ENCODE measurements around the gene TSFM. TPM values are rescaled to one million over a fixed set of nuclear protein-coding genes. Genes with fewer than 3 reads are reported as not detected.

The TSFM gene
- total and polyA plus RNA-seq, 2 of the 13 experiments (the other 11 are each of a cell fraction or from before 2014, with no cell fraction given) = 29.8 to 68.3 TPM

DNA sequence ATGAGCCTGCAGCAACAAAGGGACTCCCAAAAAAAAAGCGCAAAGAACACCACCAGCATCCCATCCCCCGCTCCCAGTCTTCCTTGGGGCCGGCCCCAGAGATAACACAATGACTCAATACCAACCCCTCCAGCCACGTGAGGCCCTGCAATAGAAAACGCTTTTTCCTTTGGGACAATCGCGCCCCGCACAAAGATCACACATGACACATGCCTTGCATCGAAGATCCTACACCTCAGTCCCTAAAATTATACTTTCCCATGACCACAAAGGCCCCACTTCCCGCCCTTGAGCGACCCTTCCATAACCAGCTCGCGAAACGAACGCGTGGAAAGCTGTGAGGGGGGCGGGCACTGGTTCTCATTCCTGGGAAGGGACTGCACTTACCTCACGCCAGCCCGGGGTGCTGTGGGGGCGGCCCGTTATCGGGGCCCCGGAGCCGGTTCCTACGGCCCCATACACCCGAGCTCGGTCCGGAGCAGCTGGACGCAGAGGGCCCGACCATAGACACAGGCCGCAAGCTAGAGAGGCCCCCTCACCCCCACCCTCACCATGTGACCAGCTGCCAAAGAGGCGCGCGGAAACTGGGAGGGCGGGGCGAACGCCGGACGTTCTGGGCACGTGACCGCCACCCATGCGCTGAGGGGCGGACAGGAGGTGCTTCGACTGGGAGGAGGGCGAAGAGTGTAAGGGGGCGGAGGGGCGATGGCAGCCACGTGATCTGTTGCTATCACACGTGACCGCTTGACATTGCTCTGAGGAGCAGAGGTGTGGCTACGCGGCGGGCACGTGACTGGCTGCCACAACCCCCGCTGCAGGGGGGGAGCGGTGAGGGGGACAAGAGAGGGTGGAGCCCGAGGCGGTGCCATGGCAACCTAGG is 30.6 kb upstream of the TSFM start, which contains the start of gene CDK4 (continued):
- TF ChIP-seq, protein P1, sequence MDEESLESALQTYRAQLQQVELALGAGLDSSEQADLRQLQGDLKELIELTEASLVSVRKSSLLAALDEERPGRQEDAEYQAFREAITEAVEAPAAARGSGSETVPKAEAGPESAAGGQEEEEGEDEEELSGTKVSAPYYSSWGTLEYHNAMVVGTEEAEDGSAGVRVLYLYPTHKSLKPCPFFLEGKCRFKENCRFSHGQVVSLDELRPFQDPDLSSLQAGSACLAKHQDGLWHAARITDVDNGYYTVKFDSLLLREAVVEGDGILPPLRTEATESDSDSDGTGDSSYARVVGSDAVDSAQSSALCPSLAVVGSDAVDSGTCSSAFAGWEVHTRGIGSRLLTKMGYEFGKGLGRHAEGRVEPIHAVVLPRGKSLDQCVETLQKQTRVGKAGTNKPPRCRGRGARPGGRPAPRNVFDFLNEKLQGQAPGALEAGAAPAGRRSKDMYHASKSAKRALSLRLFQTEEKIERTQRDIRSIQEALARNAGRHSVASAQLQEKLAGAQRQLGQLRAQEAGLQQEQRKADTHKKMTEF (CRISPR knock-in tag; IDR thresholded peaks at IDR 0.05) = peak; percentile 97
- no peak for TF ChIP-seq ZNF224 (CRISPR knock-in tag; IDR thresholded peaks at IDR 0.05)
- TF ChIP-seq SP2 (CRISPR knock-in tag; IDR thresholded peaks at IDR 0.05) = peak; percentile 76
- TF ChIP-seq, protein P2, sequence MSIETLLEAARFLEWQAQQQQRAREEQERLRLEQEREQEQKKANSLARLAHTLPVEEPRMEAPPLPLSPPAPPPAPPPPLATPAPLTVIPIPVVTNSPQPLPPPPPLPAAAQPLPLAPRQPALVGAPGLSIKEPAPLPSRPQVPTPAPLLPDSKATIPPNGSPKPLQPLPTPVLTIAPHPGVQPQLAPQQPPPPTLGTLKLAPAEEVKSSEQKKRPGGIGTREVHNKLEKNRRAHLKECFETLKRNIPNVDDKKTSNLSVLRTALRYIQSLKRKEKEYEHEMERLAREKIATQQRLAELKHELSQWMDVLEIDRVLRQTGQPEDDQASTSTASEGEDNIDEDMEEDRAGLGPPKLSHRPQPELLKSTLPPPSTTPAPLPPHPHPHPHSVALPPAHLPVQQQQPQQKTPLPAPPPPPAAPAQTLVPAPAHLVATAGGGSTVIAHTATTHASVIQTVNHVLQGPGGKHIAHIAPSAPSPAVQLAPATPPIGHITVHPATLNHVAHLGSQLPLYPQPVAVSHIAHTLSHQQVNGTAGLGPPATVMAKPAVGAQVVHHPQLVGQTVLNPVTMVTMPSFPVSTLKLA (IDR thresholded peaks at IDR 0.05) = peak; percentile 100
- TF ChIP-seq, protein P3, sequence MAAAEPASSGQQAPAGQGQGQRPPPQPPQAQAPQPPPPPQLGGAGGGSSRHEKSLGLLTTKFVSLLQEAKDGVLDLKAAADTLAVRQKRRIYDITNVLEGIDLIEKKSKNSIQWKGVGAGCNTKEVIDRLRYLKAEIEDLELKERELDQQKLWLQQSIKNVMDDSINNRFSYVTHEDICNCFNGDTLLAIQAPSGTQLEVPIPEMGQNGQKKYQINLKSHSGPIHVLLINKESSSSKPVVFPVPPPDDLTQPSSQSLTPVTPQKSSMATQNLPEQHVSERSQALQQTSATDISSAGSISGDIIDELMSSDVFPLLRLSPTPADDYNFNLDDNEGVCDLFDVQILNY (CRISPR knock-in tag; conservative IDR thresholded peaks at IDR 0.05) = peak; percentile 54; the same call in 1 of the 2 replicates
- peak; percentile 95 for TF ChIP-seq IRF2 (CRISPR knock-in tag; IDR thresholded peaks at IDR 0.05)
- no peak for TF ChIP-seq DPF2 (CRISPR knock-in tag; IDR thresholded peaks at IDR 0.05; ENCODE audit: borderline replicate concordance, low read depth)
- TF ChIP-seq RAD21 (CRISPR knock-in tag; IDR thresholded peaks at IDR 0.05) = peak; percentile 34; the same call in 1 of the 2 replicates
- TF ChIP-seq HIVEP1 (CRISPR knock-in tag; IDR thresholded peaks at IDR 0.05) = peak; percentile 93
- TF ChIP-seq ZNF670 (CRISPR knock-in tag; IDR thresholded peaks at IDR 0.05; ENCODE audit: borderline replicate concordance) = peak; percentile 83
- TF ChIP-seq ZNF615 (CRISPR knock-in tag; IDR thresholded peaks at IDR 0.05; ENCODE audit: borderline replicate concordance) = no peak
- no peak for TF ChIP-seq ZBTB1 (CRISPR knock-in tag; IDR thresholded peaks at IDR 0.05; ENCODE audit: borderline replicate concordance)
- no peak for TF ChIP-seq ZNF713 (CRISPR knock-in tag; IDR thresholded peaks at IDR 0.05)
- peak; percentile 69; the same call in 1 of the 2 replicates for TF ChIP-seq ZBTB7A (CRISPR knock-in tag; IDR thresholded peaks at IDR 0.05)
- TF ChIP-seq, protein P4, sequence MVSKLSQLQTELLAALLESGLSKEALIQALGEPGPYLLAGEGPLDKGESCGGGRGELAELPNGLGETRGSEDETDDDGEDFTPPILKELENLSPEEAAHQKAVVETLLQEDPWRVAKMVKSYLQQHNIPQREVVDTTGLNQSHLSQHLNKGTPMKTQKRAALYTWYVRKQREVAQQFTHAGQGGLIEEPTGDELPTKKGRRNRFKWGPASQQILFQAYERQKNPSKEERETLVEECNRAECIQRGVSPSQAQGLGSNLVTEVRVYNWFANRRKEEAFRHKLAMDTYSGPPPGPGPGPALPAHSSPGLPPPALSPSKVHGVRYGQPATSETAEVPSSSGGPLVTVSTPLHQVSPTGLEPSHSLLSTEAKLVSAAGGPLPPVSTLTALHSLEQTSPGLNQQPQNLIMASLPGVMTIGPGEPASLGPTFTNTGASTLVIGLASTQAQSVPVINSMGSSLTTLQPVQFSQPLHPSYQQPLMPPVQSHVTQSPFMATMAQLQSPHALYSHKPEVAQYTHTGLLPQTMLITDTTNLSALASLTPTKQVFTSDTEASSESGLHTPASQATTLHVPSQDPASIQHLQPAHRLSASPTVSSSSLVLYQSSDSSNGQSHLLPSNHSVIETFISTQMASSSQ (IDR thresholded peaks at IDR 0.05; ENCODE audit: low read depth) = no peak
- TF ChIP-seq, protein P4 (CRISPR knock-in tag; IDR thresholded peaks at IDR 0.05; ENCODE audit: borderline replicate concordance) = peak; percentile 83; the same call in 1 of the 2 replicates
- peak; percentile 71 for TF ChIP-seq PTBP1 (IDR thresholded peaks at IDR 0.05; ENCODE audit: low read depth, low read length, poor library complexity, severe bottlenecking)
- peak; percentile 98 for TF ChIP-seq MYC (CRISPR knock-in tag; IDR thresholded peaks at IDR 0.05; ENCODE audit: borderline replicate concordance)
- peak; percentile 23; the same call in 1 of the 2 replicates for TF ChIP-seq ZNF569 (CRISPR knock-in tag; IDR thresholded peaks at IDR 0.05; ENCODE audit: borderline replicate concordance)
- no peak for TF ChIP-seq MAFK (conservative IDR thresholded peaks at IDR 0.05 in 1 of 2, IDR thresholded peaks at IDR 0.05 in 1 of 2; ENCODE audit: low read length in 2 of 2)
- peak; percentile 74 for TF ChIP-seq ELF1 (CRISPR knock-in tag; IDR thresholded peaks at IDR 0.05)
- TF ChIP-seq CHCHD3 (CRISPR knock-in tag; IDR thresholded peaks at IDR 0.05) = no peak
